Measurements from ENCODE around the gene OR10A6. TPM values are rescaled to one million over a fixed set of nuclear protein-coding genes. Genes with fewer than 3 reads are reported as not detected.

Gene OR10A6
- not detected in 2 replicates for total RNA-seq

GRCh38 chr11:7931168-7931567 lies at the start of gene OR10A6:
Gene OR10A6 (minus strand): TSS chr11:7931268. CDS start chr11:7928662, 2,606 bp downstream.

DNA sequence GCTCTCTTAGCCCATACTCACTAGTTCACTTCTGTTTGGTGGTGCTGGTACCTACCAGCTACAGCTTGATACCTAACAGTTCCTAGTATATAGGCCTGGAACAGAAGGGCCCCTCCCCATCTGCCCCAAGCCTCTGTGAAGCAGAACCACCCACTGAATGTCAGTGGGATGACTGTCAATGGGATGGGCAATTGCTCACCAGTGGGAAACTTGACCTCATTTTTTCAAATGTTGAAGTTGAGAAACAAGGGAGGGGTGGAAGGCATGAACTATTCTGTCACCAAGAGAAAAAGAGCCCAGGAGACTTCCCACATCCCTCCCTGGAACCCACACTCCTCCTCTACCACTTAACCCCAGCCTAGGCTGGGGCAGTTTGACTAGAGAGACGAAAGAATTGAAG lies 34.3 kb upstream of the OR10A6 start, which contains the start of gene NLRP10:
Gene NLRP10, minus strand, starts transcription at position 62 of the 400 bp plus-strand sequence. CDS start 1,952 bp downstream, outside the sequence.

DNA sequence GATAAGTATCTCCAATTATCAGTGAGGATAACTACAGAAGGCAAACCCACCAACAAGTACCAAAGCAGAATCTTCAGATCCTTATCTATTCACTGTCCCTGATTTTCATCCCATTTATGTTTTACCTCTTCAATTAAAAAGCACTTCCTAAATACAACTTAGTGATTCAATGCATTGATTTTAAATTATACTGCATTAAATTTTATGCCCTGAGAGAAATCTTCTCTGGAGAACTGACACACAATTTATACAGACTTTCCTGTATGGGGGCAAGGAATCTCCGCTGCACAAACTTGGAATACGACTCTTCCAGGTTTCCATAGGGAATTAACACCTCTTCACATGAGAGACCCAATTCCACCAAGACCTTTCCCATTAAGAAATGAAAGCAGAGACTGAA lies 10.5 kb upstream of the OR10A6 start, which contains the start of gene OR10A3:
Gene OR10A3, minus strand, starts transcription at position 101 of the 400 bp plus-strand sequence. CDS start 2,188 bp downstream, outside the sequence.

Other genes with a start within 250 kb of the OR10A6 start
- not detected in 2 replicates for gene OVCH2, start 224.8 kb downstream of the OR10A6 start, total RNA-seq
- not detected in 2 replicates for gene OR5P2, start 134.3 kb downstream of the OR10A6 start, total RNA-seq
- gene OR5P3, start 100.4 kb downstream of the OR10A6 start, total RNA-seq: not detected in 2 replicates
- not detected in 2 replicates for gene OR10A3, start 10.4 kb upstream of the OR10A6 start, total RNA-seq
- gene NLRP10, start 34.2 kb upstream of the OR10A6 start, total RNA-seq: 0.78 TPM in 1 of 2 replicates, not detected in the other
- 156 and 252 TPM in 2 replicates for gene EIF3F, start 56.1 kb upstream of the OR10A6 start, total RNA-seq
- 3.1 and 5.3 TPM in 2 replicates for gene TUB, start 149.9 kb upstream of the OR10A6 start, total RNA-seq
- not detected in 2 replicates for gene RIC3, start 237.8 kb upstream of the OR10A6 start, total RNA-seq